Left renal pelvis (tissue), 4 donors: ENCODE data around the gene PLK5. TPM values are rescaled to one million over a fixed set of nuclear protein-coding genes. Genes with fewer than 3 reads are reported as not detected.
"Not testable (repeated sequence)": the region's sequence is repeated elsewhere in the genome, so short reads cannot be mapped to it uniquely, and the experiment has no call there.

Experiments used
- DNase-seq, 4 donors: peaks; one replicate each; pipeline ENCODE4 v3.0.0-alpha.2; 2013; ENCODE audit warnings: low read depth in 4 of 4, low spot score in 3 of 4
- polyA plus RNA-seq, 4 donors: library from polyadenylated mRNA; unstranded; fragments of 120-200 nt; gene quantifications; one replicate each; pipeline ENCODE4 v1.2.1, GENCODE V29; 2013; ENCODE audit not compliant: insufficient read length in 4 of 4

PLK5 gene
- polyA plus RNA-seq, 4 donors: 0.11 to 0.70 (median 0.35) TPM

DNA sequence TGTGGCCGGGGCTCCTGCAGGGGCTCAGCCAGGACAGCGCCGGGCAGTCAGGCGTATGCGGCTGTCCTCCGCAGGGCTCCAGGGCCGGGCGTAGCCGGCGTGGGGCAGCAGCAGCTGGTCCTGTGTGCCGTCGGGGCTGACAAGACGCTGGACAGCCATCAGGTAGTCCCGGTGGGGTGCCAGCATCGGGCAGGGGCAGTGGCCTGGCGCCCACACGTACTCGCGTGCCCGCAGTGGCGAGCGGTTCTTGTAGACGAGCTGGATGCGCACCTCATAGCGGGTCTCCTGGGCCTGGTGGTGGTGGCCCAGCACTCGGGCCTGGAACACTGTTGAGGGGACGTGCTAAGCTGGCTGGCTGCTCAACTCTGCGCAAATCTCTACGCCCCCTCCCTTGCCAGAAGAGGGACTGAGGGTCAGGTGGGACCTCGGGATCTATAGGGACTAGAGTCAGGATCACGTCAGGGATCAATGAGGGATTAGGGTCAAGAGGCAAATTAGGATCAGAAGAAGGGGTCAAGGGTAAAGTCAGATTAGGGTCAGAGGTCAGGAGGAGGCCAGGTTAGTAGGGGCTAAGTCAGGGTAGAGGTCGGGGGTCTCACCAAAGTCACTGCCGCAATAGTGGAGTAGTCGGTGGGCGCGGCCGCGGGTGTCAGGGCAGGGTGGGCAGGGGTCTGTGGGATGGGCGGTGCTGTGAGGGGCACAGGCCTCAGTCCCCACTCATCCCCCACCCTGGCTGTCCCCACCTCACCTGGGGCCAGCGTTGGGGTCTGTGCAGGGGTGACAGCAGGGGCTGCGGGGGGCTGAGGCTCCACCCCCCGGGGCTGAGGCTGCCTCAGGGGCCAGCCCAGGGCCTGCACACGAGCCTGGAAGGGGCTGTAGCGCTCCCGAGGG lies 17.6 kb upstream of the PLK5 start:
- DNase-seq: no peak

DNA sequence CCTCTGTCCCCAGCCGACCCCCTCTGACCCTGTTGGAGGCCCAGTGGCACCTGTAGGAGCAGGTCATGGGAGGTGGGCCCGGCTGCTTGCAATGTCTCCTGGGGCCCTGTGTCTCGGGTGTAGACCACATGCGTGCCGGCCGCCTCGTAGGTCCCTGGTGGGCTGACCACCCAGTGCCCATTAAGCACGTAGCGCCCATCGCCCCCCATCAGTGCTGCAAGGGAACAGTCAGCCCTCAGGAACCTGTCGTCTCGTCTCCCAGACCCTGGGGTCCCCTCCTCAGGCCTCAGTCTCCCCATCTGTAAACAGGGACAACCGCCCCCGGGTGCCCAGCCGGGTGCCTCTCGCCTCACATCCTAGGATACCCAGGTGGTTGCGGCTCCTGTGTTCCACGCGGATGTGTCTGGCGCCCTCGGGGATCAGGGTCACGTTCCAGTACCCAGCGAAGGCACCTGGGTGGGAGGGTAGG lies 16.7 kb upstream of the PLK5 start:
- no peak for DNase-seq

- DNase-seq: peak; percentile 86 to 92 (median 89)
Measured at GRCh38 chr19:1507763-1508506, 15.9 kb upstream of the PLK5 start.

DNA sequence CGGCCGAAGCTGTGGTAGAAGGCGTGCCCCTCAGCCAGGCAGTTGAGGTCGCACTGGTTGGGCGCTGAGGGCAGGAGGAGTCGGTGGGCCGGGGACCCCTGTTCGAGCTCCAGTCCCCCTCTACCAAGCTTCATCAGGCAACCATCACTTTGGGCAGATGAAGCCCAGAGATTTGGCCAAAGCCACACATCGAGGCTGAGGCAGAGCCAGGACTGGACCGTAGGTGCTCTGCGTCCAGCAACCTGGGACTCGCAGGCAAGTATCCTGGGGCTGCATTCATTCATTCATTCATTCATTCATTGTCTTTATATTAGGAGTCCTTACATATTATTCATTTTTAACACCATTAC lies 15.4 kb upstream of the PLK5 start:
- DNase-seq: no peak

DNA sequence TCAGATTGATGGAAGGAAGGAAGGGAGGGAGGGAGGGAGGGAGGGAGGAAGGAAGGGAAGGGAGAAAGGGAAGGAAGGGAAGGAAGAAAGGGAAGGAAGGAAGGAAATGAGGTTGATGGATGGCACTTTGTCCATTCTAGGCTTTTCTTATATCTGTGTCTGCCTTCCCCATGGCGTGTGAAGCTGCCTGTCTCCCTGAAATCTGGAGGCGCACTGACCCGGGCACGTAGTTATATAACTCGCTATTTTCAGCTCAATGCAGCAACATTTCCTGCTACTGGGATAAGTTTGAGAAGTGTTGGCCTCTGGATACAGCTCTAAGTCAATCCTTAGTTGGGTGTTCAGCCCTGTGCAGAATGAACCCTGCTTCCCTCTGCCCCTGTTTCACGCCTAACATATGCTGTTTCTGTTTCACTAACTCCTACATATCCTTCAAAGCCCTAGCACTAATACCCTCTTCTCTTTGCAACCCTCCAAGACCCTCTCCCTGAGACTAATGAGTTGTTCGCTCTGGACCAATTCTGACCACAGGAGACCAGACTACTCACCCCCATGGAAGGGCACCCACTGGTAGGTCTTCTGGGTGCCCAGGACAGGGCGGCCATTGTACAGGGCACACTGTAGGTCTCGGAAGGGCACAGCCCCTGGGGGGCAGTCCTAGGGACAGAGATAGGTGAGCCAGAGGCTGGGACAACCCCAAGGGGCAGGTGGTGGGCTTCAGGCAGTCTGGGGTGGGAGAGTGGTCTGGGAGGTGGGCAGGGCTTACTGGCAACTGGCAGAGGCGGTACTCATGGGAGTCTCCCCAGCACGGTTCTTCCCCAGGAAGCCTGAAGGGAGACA lies 14.1 kb upstream of the PLK5 start:
- DNase-seq: no peak

GRCh38 chr19:1510442-1510806 lies 13.5 kb upstream of the PLK5 start:
- no peak for DNase-seq

GRCh38 chr19:1510807-1511206 lies 13.1 kb upstream of the PLK5 start:
- DNase-seq: no peak

- DNase-seq: no peak
Measured at GRCh38 chr19:1511318-1512317, 12.3 kb upstream of the PLK5 start.

DNA sequence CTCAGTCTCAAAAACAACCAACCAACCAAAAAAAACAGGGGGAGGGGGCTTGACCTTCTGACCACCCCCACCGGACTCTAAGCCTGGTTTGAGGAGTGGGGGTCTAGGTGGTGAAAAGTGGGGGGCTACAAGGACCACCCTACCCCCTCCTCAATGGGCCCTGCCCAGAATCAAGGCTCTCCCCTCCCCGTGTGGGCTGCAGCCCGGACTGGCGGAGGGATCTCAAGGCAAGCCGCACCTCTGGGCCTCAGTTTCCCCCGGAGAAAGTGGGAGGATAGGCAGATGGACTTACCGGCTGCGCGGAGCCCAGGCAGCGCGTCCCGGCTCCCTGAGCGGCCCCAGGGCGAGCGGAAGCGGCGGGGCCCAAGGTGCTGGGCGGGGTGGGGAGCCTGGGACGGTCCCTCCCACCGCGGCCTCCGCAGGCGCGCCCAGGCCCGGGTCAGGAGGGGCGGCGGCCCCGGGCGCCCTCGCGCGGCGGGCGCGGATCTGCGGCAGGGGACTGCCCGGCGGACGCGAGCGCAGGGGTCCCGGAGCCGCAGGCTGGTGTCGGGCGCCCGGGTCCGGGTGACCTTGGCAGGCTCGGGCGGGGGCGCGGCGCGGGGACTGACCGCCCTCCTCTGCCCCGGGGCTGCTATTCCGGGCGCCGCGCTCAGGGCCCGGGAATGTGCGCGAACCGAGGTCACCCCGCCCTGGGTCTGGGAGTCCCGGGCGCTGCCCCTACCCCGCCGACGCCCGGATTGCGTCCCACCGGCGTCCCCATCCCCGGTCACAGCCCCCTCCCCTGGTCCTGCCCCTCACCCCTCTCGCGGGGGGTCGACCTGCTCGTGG lies 11.0 kb upstream of the PLK5 start, which contains the start of gene ADAMTSL5:
ADAMTSL5 (minus strand) TSS at position 349 of the 828 bp plus-strand sequence. CDS start 2,076 bp downstream, outside the sequence.
- no peak for DNase-seq

GRCh38 chr19:1513499-1514294 lies 10.2 kb upstream of the PLK5 start:
- DNase-seq: no peak

GRCh38 chr19:1514295-1514661 lies 9.6 kb upstream of the PLK5 start:
- no peak for DNase-seq

DNA sequence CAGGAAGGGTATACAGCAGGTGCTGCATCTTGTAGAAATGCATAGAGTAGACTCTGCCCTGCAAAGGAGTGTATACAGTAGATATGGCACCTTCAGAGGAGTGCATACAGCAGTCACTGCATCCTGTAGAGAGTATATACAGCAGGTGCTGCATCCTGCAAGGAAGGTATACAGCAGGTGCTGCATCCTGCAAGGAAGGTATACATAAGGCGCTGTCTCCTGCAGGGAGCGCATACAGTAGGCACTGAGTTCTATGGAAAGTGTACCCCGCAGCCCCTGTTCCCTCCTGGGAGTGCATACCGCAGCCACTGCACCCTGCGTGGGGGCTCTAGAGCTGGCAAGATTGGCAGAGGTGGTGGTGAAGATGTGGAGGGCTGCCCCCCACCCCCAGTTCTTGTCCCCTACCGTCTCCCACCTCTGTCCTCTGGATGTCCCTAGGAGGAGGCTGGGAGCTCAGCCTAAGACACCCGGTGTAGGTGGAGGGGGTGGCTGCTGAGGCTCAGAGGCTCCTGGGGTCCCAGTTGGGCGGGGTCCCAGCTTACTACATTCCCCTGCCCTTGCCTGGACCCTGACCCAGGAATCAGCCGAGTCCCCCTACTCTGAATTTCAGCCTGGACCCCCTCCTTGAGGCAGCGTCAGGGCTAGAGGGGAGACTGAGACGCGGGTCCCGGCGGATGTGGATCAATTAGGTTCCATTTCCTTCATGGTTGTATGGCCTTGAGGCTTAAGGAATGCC lies 8.7 kb upstream of the PLK5 start:
- no peak for DNase-seq

DNA sequence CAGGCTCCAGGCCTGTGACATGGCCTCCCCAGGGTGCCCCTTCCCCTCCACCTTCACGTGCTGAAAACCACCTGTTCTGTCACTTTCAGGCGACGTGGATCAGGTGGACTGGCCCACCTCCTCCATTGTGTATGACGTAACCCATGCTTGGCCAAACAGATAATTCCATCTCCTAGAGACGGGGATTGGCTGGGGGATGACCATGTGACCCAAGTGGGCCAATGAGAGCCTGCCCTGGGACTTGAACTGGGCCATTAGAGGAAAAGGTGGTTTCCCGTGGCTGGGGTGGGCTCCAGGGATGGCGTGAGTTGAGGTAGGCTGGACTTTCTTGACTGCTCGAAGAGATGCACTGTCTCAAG lies 7.5 kb upstream of the PLK5 start:
- no peak for DNase-seq

DNA sequence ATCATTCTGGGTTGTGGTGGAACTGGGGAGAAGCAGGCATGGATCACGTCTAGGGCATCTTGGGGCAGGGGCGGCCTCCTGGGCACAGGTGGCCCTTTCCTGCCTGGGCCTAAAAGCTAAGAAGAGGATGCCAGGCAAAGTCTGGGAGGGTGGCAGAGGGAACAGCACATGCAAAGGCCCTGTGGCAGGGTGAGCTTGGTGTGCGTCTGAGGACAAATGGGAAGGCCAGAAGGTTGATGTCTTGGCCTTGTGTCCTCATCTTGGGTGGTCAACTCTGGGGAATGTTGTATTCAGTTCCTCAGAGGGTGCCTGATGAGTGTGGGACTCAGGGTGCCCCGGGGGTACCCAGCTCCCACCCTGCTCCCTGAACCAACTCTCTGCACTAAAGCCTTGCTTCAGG lies 5.4 kb upstream of the PLK5 start:
- no peak for DNase-seq

DNA sequence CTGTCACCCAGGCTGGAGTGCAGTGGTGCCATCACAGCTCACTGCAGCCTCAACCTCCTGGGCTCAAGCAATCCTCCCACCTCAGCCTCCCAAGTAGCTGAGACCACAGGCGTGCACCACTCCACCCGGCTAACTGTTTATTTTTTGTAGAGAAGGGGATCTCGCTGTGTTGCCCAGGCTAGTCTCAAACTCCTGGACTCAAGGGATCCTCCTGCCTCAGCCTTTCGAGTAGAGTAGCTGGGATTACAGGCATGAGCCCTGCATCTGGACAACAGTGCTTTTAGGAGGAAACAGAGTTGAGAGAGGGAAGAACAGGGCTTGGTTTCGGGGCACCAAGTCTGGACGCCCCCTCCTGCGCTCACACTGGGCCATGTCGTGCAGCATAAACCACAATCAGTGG lies 4.1 kb upstream of the PLK5 start:
- DNase-seq: not testable (repeated sequence)

GRCh38 chr19:1520203-1520780 lies 3.6 kb upstream of the PLK5 start:
- DNase-seq: no peak

DNA sequence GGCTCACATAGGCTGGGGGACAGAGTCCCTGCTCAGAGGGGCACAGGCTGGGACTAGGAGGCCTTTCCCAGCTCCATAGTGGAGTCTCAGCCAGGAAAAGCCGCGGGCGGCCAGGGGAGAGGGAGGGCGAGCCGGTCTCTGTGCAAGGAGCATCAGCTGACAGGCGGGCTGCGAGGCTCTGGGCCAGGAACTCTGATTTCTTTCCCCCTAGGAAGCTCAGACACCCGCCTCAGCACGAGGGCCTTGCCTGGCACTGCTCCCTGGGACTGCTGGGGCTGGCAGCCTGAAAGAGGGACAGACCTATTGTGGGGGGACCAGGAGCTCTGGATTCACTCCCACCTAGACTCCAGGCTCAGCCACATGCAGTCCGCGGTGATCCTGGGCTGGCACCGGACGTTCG lies 2.2 kb upstream of the PLK5 start:
- DNase-seq: no peak
